Osteoblast (primary cell): ENCODE measurements around the gene FNBP1L. TPM values are rescaled to one million over a fixed set of nuclear protein-coding genes. Genes with fewer than 3 reads are reported as not detected.

Source experiments
- DNase-seq: peaks from one replicate; pipeline ENCODE4 v3.0.0; 2011; ENCODE audit warnings: low spot score, mixed read lengths; ENCODE audit not compliant: insufficient read length; ENCODE audit errors: missing footprints
- H2AFZ ChIP-seq: 2 replicates; pipeline ENCODE4 v1.6.0; 2011; ENCODE audit warnings: mild to moderate bottlenecking, low read length
- H3K27ac ChIP-seq: 2 replicates; pipeline ENCODE4 v1.5.1; 2011; ENCODE audit warnings: mild to moderate bottlenecking, low read depth, low read length, moderate library complexity
- H3K27me3 ChIP-seq: 2 replicates; pipeline ENCODE4 v1.6.0; 2012; ENCODE audit warnings: mild to moderate bottlenecking, control low read depth, inconsistent platforms, low read length, moderate library complexity; ENCODE audit not compliant: insufficient read depth
- H3K36me3 ChIP-seq: 2 replicates; pipeline ENCODE4 v1.5.1; 2011; ENCODE audit warnings: mild to moderate bottlenecking, low read length, control low read depth, moderate library complexity; ENCODE audit not compliant: insufficient read depth
- H3K4me1 ChIP-seq: 2 replicates; pipeline ENCODE4 v1.5.1; 2011; ENCODE audit warnings: mild to moderate bottlenecking, low read length, control low read depth, moderate library complexity; ENCODE audit not compliant: insufficient read depth
- H3K4me2 ChIP-seq: 2 replicates; pipeline ENCODE4 v1.6.0; 2011; ENCODE audit warnings: mild to moderate bottlenecking, low read length; ENCODE audit not compliant: insufficient read depth
- H3K4me3 ChIP-seq: fragments of 200-600 bp; sonication (generic); 3 replicates; pipeline ENCODE4 v1.5.1; 2012; ENCODE audit warnings: mild to moderate bottlenecking, low read length, inconsistent platforms; ENCODE audit not compliant: insufficient read depth
- H3K79me2 ChIP-seq: 2 replicates; pipeline ENCODE4 v1.6.0; 2012; ENCODE audit warnings: mild to moderate bottlenecking, low read length, control low read depth, inconsistent platforms; ENCODE audit not compliant: insufficient read depth
- H3K9me3 ChIP-seq: 2 replicates; pipeline ENCODE4 v1.5.1; 2011; ENCODE audit warnings: low read depth, low read length, control low read depth
- H4K20me1 ChIP-seq: 2 replicates; pipeline ENCODE4 v1.6.0; 2012; ENCODE audit warnings: mild to moderate bottlenecking, low read length, control low read depth; ENCODE audit not compliant: insufficient read depth
- CTCF ChIP-seq: IDR thresholded peaks from 2 replicates; pipeline ENCODE4 v1.5.1; 2011; ENCODE audit warnings: mild to moderate bottlenecking, low read depth, low read length, moderate library complexity; ENCODE audit errors: extremely low read depth
- total RNA-seq: library from RNA; depleted of rRNA; stranded (reverse); fragments of >200 nt; gene quantifications from 2 replicates; pipeline ENCODE4 v1.2.3, GENCODE V29; 2012

FNBP1L gene
- 8.7 and 11.2 TPM in 2 replicates for total RNA-seq

- Histone ChIP-seq H3K4me3 (peak within 1 kb of the TSS; percentile 81), H3K4me2 (peak within 1 kb of the TSS; percentile 85), H3K36me3 (no peaks in the 10 kb centered on the region), H2AFZ (peak within 1 kb of the TSS; percentile 79), H3K27me3 (peaks cover 28% of the 10 kb centered on the region), H4K20me1 (no peaks in the 10 kb centered on the region), H3K27ac (no peak within 1 kb of the TSS), H3K4me1 (peaks cover 11% of the 10 kb centered on the region), H3K79me2 (no peaks in the 10 kb centered on the region), H3K9me3 (no peaks in the 10 kb centered on the region)
- DNase-seq = peak; percentile 90
- no peak for TF ChIP-seq CTCF
Measured at GRCh38 chr1:93447481-93448291, at the start of gene FNBP1L. FNBP1L (plus strand) TSS chr1:93448118; CDS start chr1:93448282, 164 bp downstream.

GRCh38 chr1:93399781-93400180 is 48.1 kb upstream of the FNBP1L start:
- Histone ChIP-seq H3K4me2 (no peak overlapping the region), H3K4me1 (no peaks in the 10 kb centered on the region), H3K27me3 (no peaks in the 10 kb centered on the region), H4K20me1 (no peaks in the 10 kb centered on the region), H3K4me3 (no peak overlapping the region), H2AFZ (no peak overlapping the region), H3K9me3 (no peaks in the 10 kb centered on the region), H3K79me2 (no peaks in the 10 kb centered on the region), H3K36me3 (no peaks in the 10 kb centered on the region), H3K27ac (no peak overlapping the region)
- TF ChIP-seq CTCF = no peak
- DNase-seq = no peak

GRCh38 chr1:93408203-93408602 is 39.7 kb upstream of the FNBP1L start:
- DNase-seq = peak; percentile 8
- no peaks in the 10 kb centered on the region for H3K4me1 ChIP-seq
- no peak overlapping the region for H3K4me3 ChIP-seq
- no peaks in the 10 kb centered on the region for H4K20me1 ChIP-seq
- no peak for TF ChIP-seq CTCF
- no peaks in the 10 kb centered on the region for H3K27me3 ChIP-seq
- no peaks in the 10 kb centered on the region for H3K36me3 ChIP-seq
- H3K27ac ChIP-seq = no peak overlapping the region
- H3K79me2 ChIP-seq = no peaks in the 10 kb centered on the region
- H3K4me2 ChIP-seq = no peak overlapping the region
- no peaks in the 10 kb centered on the region for H3K9me3 ChIP-seq
- no peak overlapping the region for H2AFZ ChIP-seq

GRCh38 chr1:93411000-93411399 is 36.9 kb upstream of the FNBP1L start:
- no peaks in the 10 kb centered on the region for H4K20me1 ChIP-seq
- H3K9me3 ChIP-seq = no peaks in the 10 kb centered on the region
- no peak for TF ChIP-seq CTCF
- no peaks in the 10 kb centered on the region for H3K4me1 ChIP-seq
- H2AFZ ChIP-seq = no peak overlapping the region
- no peaks in the 10 kb centered on the region for H3K79me2 ChIP-seq
- H3K36me3 ChIP-seq = no peaks in the 10 kb centered on the region
- H3K4me2 ChIP-seq = no peak overlapping the region
- H3K4me3 ChIP-seq = no peak overlapping the region
- H3K27ac ChIP-seq = no peak overlapping the region
- no peaks in the 10 kb centered on the region for H3K27me3 ChIP-seq
- DNase-seq = no peak
